HCT116 (cell line): ENCODE measurements around the gene OR6K3. TPM values are rescaled to one million over a fixed set of nuclear protein-coding genes. Genes with fewer than 3 reads are reported as not detected.

Experiments
- ATAC-seq: fragments of 200-7000 bp; cut with Tn5 transposase; 2 replicates; pipeline ENCODE4 v1.9.1; 2020; ENCODE audit warnings: mild to moderate bottlenecking, moderate library complexity
- BruUV-seq: library from RNA; stranded (reverse); fragments of 400-500 nt; replicated peaks from 2 replicates; lab custom pipeline; 2021; lab: Mats Ljungman, UMichigan
- CTCF ChIA-PET: fragments of 300-600 bp; sonication (Branson Sonifier 250); formaldehyde crosslinking; loops from one replicate; lab custom pipeline; 2021; ENCODE audit warnings: antibody characterized with exemption; lab: Charles Lee
- POLR2A ChIA-PET: fragments of 300-600, 350-600 bp; sonication (Branson Sonifier 250); formaldehyde crosslinking; loops from one replicate; lab custom pipeline; 2021; ENCODE audit warnings: antibody characterized with exemption; lab: Charles Lee
- RAD21 ChIA-PET, 2 experiments: fragments of 300-600 bp; sonication (Branson Sonifier 250); formaldehyde crosslinking; loops; one replicate each; lab custom pipeline; 2023; ENCODE audit warnings: low total read pairs in 2 of 2; ENCODE audit not compliant: uncharacterized antibody in 2 of 2, unreplicated experiment in 2 of 2, low non-redundant PET in 1 of 2; lab: Charles Lee
- DNase-seq: peaks from one replicate; pipeline ENCODE4 v3.0.0-alpha.2; 2010; ENCODE audit warnings: low read depth, low spot score
- H2AFZ ChIP-seq: fragments of 200-600 bp; shearing (Covaris generic), sonication (generic); 2 replicates; pipeline ENCODE4 v1.6.1; 2017; ENCODE audit warnings: low read depth, mixed run types, mixed read lengths, antibody characterized with exemption, low read length; ENCODE audit not compliant: poor library complexity, severe bottlenecking
- H3K27ac ChIP-seq: 2 replicates; pipeline ENCODE4 v1.5.1; 2012; ENCODE audit warnings: low read depth, low read length
- H3K27me3 ChIP-seq: fragments of 200-600 bp; sonication (generic); 2 replicates; pipeline ENCODE4 v1.6.1; 2016; ENCODE audit warnings: mixed run types, low read length, mixed read lengths; ENCODE audit not compliant: insufficient read depth
- H3K36me3 ChIP-seq, 2 experiments: fragments of 200-500 bp in 1 of 2; fragments of 200-600 bp in 1 of 2; sonication (Bioruptor generic) in 1 of 2; sonication (generic) in 1 of 2; 2 replicates each; pipeline versions ENCODE4 v1.5.1 to v1.6.1; 2014 to 2016; ENCODE audit warnings: low read length in 2 of 2, inconsistent platforms in 1 of 2, mixed read lengths in 1 of 2, mixed run types in 1 of 2; ENCODE audit not compliant: insufficient read depth in 2 of 2, control insufficient read depth in 1 of 2
- H3K4me1 ChIP-seq, 2 experiments: fragments of 200-600 bp in 1 of 2; sonication (generic) in 1 of 2; 2 replicates each; pipeline versions ENCODE4 v1.5.1 to v1.6.1; 2012 to 2017; ENCODE audit warnings: low read length in 2 of 2, inconsistent platforms in 1 of 2, mild to moderate bottlenecking in 1 of 2, mixed read lengths in 1 of 2, mixed run types in 1 of 2, moderate library complexity in 1 of 2; ENCODE audit not compliant: insufficient read depth in 2 of 2, control insufficient read depth in 1 of 2
- H3K4me2 ChIP-seq: fragments of 200-600 bp; sonication (generic); 2 replicates; pipeline ENCODE4 v1.6.1; 2017; ENCODE audit warnings: mixed run types, low read length, mixed read lengths
- H3K4me3 ChIP-seq, 2 experiments: fragments of 200-600 bp in 1 of 2; sonication (generic) in 1 of 2; replicated peaks in 1 of 2; 2 replicates each; pipeline ENCODE4 v1.5.1; 2011 to 2016; ENCODE audit warnings: low read length in 2 of 2, control low read depth in 1 of 2, low read depth in 1 of 2, mild to moderate bottlenecking in 1 of 2, mixed read lengths in 1 of 2, mixed run types in 1 of 2
- H3K79me2 ChIP-seq: fragments of 200-600 bp; sonication (generic); 2 replicates; pipeline ENCODE4 v1.6.1; 2017; ENCODE audit warnings: mild to moderate bottlenecking, mixed run types, low read length, moderate library complexity, mixed read lengths; ENCODE audit not compliant: insufficient read depth
- H3K9ac ChIP-seq: fragments of 200-600 bp; sonication (generic); 2 replicates; pipeline ENCODE4 v1.6.1; 2016; ENCODE audit warnings: low read length, mixed read lengths
- H3K9me2 ChIP-seq: fragments of 200-600 bp; sonication (generic), shearing (Covaris generic); 2 replicates; pipeline ENCODE4 v1.6.1; 2017; ENCODE audit warnings: mixed run types, mild to moderate bottlenecking, moderate library complexity; ENCODE audit not compliant: insufficient read depth
- H3K9me3 ChIP-seq, 2 experiments: fragments of 200-500 bp in 1 of 2; fragments of 200-600 bp in 1 of 2; sonication (Bioruptor generic) in 1 of 2; sonication (generic) in 1 of 2; 2 replicates each; pipeline ENCODE4 v1.6.1; 2014 to 2017; ENCODE audit warnings: low read length in 2 of 2, mixed read lengths in 2 of 2, inconsistent platforms in 1 of 2, low read depth in 1 of 2, mild to moderate bottlenecking in 1 of 2, mixed run types in 1 of 2, moderate library complexity in 1 of 2; ENCODE audit not compliant: control insufficient read depth in 1 of 2, insufficient read depth in 1 of 2
- H4K20me1 ChIP-seq: fragments of 200-600 bp; sonication (generic), shearing (Covaris generic); 2 replicates; pipeline ENCODE4 v1.6.1; 2017; ENCODE audit warnings: mixed run types, mild to moderate bottlenecking, moderate library complexity; ENCODE audit not compliant: insufficient read depth
- ATF3 ChIP-seq: IDR thresholded peaks from 2 replicates; pipeline ENCODE4 v1.6.1; 2012
- CBX3 ChIP-seq: IDR thresholded peaks from 2 replicates; pipeline ENCODE4 v1.6.1; 2012; ENCODE audit warnings: low read depth
- CTCF ChIP-seq, 3 experiments: fragments of 200-600 bp in 1 of 3; sonication (generic) in 1 of 3; IDR thresholded peaks in 2 of 3; conservative IDR thresholded peaks in 1 of 3; 2 replicates each; pipeline ENCODE4 v1.5.1; 2012 to 2017; ENCODE audit warnings: low read depth in 2 of 3, low read length in 2 of 3, antibody characterized with exemption in 1 of 3, borderline replicate concordance in 1 of 3, control low read depth in 1 of 3, mild to moderate bottlenecking in 1 of 3, mixed read lengths in 1 of 3, mixed run types in 1 of 3, moderate library complexity in 1 of 3; ENCODE audit not compliant: insufficient read depth in 1 of 3
- EGR1 ChIP-seq: IDR thresholded peaks from 2 replicates; pipeline ENCODE4 v1.6.1; 2012; ENCODE audit warnings: low read depth
- EZH2 ChIP-seq: fragments of 200-600 bp; sonication (generic); IDR thresholded peaks from 2 replicates; pipeline ENCODE4 v1.6.1; 2017; ENCODE audit warnings: antibody characterized with exemption, mixed run types
- EZH2phosphoT487 ChIP-seq: fragments of 200-600 bp; IDR thresholded peaks from 2 replicates; pipeline ENCODE4 v1.6.1; 2018; ENCODE audit warnings: antibody characterized with exemption, borderline replicate concordance
- JUND ChIP-seq: IDR thresholded peaks from 2 replicates; pipeline ENCODE4 v1.6.1; 2012
- MAX ChIP-seq: IDR thresholded peaks from 2 replicates; pipeline ENCODE4 v1.6.1; 2012
- POLR2A ChIP-seq: IDR thresholded peaks from 2 replicates; pipeline ENCODE4 v1.7.0; 2011; ENCODE audit warnings: borderline replicate concordance; ENCODE audit not compliant: insufficient read depth, insufficient read length; ENCODE audit errors: extremely low read depth
- POLR2AphosphoS5 ChIP-seq: IDR thresholded peaks from 2 replicates; pipeline ENCODE4 v1.6.1; 2011; ENCODE audit warnings: mild to moderate bottlenecking, low read depth, low read length, moderate library complexity
- RAD21 ChIP-seq: IDR thresholded peaks from 2 replicates; pipeline ENCODE4 v1.6.1; 2012; ENCODE audit warnings: low read depth, mild to moderate bottlenecking
- SP1 ChIP-seq: IDR thresholded peaks from 2 replicates; pipeline ENCODE4 v1.6.1; 2012; ENCODE audit warnings: low read depth
- TCF7L2 ChIP-seq: IDR thresholded peaks from 2 replicates; pipeline ENCODE4 v1.7.0; 2011; ENCODE audit warnings: borderline replicate concordance, inconsistent platforms; ENCODE audit not compliant: insufficient read depth, insufficient read length; ENCODE audit errors: extremely low read depth
- ZFX ChIP-seq: fragments of 450-650 bp; IDR thresholded peaks from 2 replicates; pipeline ENCODE4 v1.6.1; 2017
- ZNF274 ChIP-seq: fragments of 200-500 bp; sonication (Bioruptor generic); IDR thresholded peaks from 2 replicates; pipeline ENCODE4 v1.6.1; 2014; ENCODE audit warnings: mild to moderate bottlenecking, low read depth, low read length, inconsistent platforms
- intact Hi-C: fragments of 100-400 bp; cut with micrococcal nuclease; formaldehyde crosslinking; loops from 2 replicates; pipeline ENCODE4 v1.10.0; 2022
- total RNA-seq: library from RNA; stranded (reverse); gene quantifications from one replicate; pipeline ENCODE4 v1.2.1, GENCODE V29; 2021; ENCODE audit not compliant: unreplicated experiment

The OR6K3 gene
- total RNA-seq, 1 experiment from 2014 or later: not detected

GRCh38 chr1:158717344-158717743 is 3.2 kb downstream of the OR6K3 start (continued):
- TF ChIP-seq RAD21 (no peak), MAX (no peak)
- TF ChIP-seq, all 23 proteins: peak for 0

GRCh38 chr1:158716335-158716734 is 4.2 kb downstream of the OR6K3 start:
- H3K4me1 ChIP-seq: no peaks in the 10 kb centered on the region
- H3K9me3 ChIP-seq: no peaks in the 10 kb centered on the region; a peak in 1 of 4 replicates
- H3K36me3 ChIP-seq: no peaks in the 10 kb centered on the region
- no peak for ATAC-seq
- no peaks in the 10 kb centered on the region for H3K79me2 ChIP-seq
- no peak overlapping the region for H2AFZ ChIP-seq
- DNase-seq: no peak
- ChIA-PET CTCF (no interaction called here), RAD21 (no interaction called here), POLR2A (no interaction called here)
- H3K4me3 ChIP-seq: no peak overlapping the region
- H3K9me2 ChIP-seq: no peaks in the 10 kb centered on the region
- H3K9ac ChIP-seq: no peak overlapping the region
- no peaks in the 10 kb centered on the region for H4K20me1 ChIP-seq
- BruUV-seq: no TSS peak
- no peak overlapping the region for H3K4me2 ChIP-seq
- no peak overlapping the region for H3K27ac ChIP-seq
- no peak for TF ChIP-seq SP1
- no peak for TF ChIP-seq JUND
- TF ChIP-seq EGR1: no peak
- intact Hi-C loops: no loop called here
- no peaks in the 10 kb centered on the region for H3K27me3 ChIP-seq

- no peaks in the 10 kb centered on the region for H4K20me1 ChIP-seq
- H3K4me1 ChIP-seq: no peaks in the 10 kb centered on the region
- no TSS peak for BruUV-seq
- no peak for ATAC-seq
- no peak overlapping the region for H3K4me3 ChIP-seq
- ChIA-PET POLR2A (no interaction called here), RAD21 (no interaction called here), CTCF (no interaction called here)
- H3K9me2 ChIP-seq: no peaks in the 10 kb centered on the region
- no peak for DNase-seq
- H3K36me3 ChIP-seq: no peaks in the 10 kb centered on the region
- H2AFZ ChIP-seq: no peak overlapping the region
- no peaks in the 10 kb centered on the region for H3K27me3 ChIP-seq
- no peak overlapping the region for H3K4me2 ChIP-seq
- H3K79me2 ChIP-seq: no peaks in the 10 kb centered on the region
- no peak overlapping the region for H3K27ac ChIP-seq
- H3K9ac ChIP-seq: no peak overlapping the region
- H3K9me3 ChIP-seq: no peaks in the 10 kb centered on the region; a peak in 1 of 4 replicates
- intact Hi-C loops: no loop called here
- TF ChIP-seq EGR1 (no peak), TCF7L2 (no peak), MAX (no peak), SP1 (no peak), JUND (no peak), CTCF (IDR thresholded peaks at IDR 0.05 in 2 of 3, conservative IDR thresholded peaks at IDR 0.05 in 1 of 3; ENCODE audit: borderline replicate concordance in 1 of 3, insufficient read depth in 1 of 3, low read depth in 2 of 3, low read length in 2 of 3) (no peak), EZH2phosphoT487 (no peak), EZH2 (no peak), ATF3 (no peak), ZFX (no peak), ZNF274 (no peak), POLR2A (no peak), POLR2AphosphoS5 (no peak), CBX3 (no peak)
Measured at GRCh38 chr1:158714754-158715153, 5.8 kb downstream of the OR6K3 start.
